ENCODE data around the gene TCEA3. TPM values are rescaled to one million over a fixed set of nuclear protein-coding genes. Genes with fewer than 3 reads are reported as not detected.

Gene TCEA3
- total RNA-seq = 2.2 TPM

GRCh38 chr1:23424293-23425192 is at the start of gene TCEA3:
Gene TCEA3, minus strand, starts transcription at chr1:23424748. Its CDS starts 115 bp downstream, at chr1:23424633.

GRCh38 chr1:23369335-23370013 is 55.1 kb downstream of the TCEA3 start, which contains the start of gene ZNF436:
Gene ZNF436, minus strand, starts transcription at chr1:23369836. Its CDS starts 1,831 bp downstream, at chr1:23368005.

GRCh38 chr1:23344111-23344986 is 80.2 kb downstream of the TCEA3 start, which contains the start of gene HNRNPR:
Gene HNRNPR, minus strand, starts transcription at chr1:23344284. Its CDS starts 3,276 bp downstream, at chr1:23341008.

Other genes starting within 250 kb of the TCEA3 start
- 0.31 TPM for gene HTR1D, start 207.2 kb downstream of the TCEA3 start, total RNA-seq
- gene HNRNPR, start 80.5 kb downstream of the TCEA3 start, total RNA-seq = 229 TPM
- gene ZNF436, start 54.9 kb downstream of the TCEA3 start, total RNA-seq = 74.2 TPM
- gene ASAP3, start 59.4 kb upstream of the TCEA3 start, total RNA-seq = 9.7 TPM
- gene E2F2, start 106.5 kb upstream of the TCEA3 start, total RNA-seq = 3.4 TPM
- 11.9 TPM for gene ID3, start 134.8 kb upstream of the TCEA3 start, total RNA-seq

Data from parietal lobe (tissue), 1 donor.